ENCODE measurements around the gene ACTL10.

ACTL10 gene

GRCh38 chr20:33660685-33661058 is 6.1 kb upstream of the ACTL10 start:
- no peak overlapping the region for H3K27ac ChIP-seq
- TF ChIP-seq, protein P1, sequence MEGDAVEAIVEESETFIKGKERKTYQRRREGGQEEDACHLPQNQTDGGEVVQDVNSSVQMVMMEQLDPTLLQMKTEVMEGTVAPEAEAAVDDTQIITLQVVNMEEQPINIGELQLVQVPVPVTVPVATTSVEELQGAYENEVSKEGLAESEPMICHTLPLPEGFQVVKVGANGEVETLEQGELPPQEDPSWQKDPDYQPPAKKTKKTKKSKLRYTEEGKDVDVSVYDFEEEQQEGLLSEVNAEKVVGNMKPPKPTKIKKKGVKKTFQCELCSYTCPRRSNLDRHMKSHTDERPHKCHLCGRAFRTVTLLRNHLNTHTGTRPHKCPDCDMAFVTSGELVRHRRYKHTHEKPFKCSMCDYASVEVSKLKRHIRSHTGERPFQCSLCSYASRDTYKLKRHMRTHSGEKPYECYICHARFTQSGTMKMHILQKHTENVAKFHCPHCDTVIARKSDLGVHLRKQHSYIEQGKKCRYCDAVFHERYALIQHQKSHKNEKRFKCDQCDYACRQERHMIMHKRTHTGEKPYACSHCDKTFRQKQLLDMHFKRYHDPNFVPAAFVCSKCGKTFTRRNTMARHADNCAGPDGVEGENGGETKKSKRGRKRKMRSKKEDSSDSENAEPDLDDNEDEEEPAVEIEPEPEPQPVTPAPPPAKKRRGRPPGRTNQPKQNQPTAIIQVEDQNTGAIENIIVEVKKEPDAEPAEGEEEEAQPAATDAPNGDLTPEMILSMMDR (conservative IDR thresholded peaks at IDR 0.05) = no peak
- no peak for TF ChIP-seq ZFX (IDR thresholded peaks at IDR 0.05)

GRCh38 chr20:33662172-33662571 is 4.6 kb upstream of the ACTL10 start, which contains the start of gene C20orf144:
TSS of gene C20orf144 (plus strand) at chr20:33662327. CDS start at chr20:33662346, 19 bp downstream.
- peak within 1 kb of the TSS; percentile 97 for H3K27ac ChIP-seq

DNA sequence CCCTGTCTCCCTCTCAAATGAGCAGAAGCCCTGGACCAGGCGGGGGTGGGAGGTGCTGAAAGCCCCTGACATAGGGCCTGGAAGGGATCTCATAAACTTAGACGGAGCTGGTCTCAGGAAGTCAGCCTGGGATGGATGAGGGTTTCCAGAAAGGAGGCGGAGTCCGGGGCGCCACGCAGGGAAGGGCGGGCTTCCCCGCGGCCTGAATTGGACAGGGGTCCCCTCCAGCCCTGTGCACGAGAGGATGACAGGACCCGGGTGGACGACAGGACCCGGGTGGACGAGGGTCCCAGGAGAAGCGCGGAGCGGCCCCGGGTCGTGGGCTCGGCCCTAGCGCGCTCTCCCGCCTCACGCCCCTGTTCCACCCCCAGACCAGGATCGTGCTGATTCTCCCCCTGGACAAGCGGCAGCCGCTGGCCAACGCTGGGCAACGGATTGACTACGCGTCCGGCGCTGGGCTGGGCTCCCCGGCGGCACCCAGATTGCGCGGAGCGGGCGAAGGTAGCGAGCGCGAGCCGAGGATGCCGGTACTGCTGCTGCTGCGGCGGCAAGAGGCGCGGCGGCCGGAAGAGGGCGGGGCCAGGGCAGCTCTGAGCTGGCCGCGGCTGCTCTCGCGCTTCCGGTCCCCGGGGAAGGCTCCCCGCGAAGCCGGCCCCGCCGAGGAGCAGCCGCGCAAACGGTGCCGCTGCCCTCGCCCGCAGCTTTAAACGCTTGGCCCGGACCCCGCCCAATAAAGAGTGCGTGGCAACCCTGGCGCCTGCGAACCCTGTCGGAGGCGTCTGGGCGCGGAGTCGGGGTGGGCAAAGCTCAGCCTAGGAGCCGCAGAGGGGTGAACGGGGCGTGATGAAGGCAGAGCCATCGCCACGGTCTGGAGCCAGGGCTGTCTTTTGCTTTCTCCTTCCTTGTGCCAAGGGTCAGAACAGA is 3.3 kb upstream of the ACTL10 start:
- H3K27ac ChIP-seq = peak overlapping the region; percentile 97
- TF ChIP-seq, protein P1 (conservative IDR thresholded peaks at IDR 0.05) = no peak
- TF ChIP-seq ZFX (IDR thresholded peaks at IDR 0.05) = no peak; the same call in 1 of the 2 replicates

More at GRCh38 chr20:33662172-33662571, 4.6 kb upstream of the ACTL10 start, which contains the start of gene C20orf144:
- TF ChIP-seq, protein P1 (conservative IDR thresholded peaks at IDR 0.05) = no peak
- TF ChIP-seq ZFX (IDR thresholded peaks at IDR 0.05) = no peak

DNA sequence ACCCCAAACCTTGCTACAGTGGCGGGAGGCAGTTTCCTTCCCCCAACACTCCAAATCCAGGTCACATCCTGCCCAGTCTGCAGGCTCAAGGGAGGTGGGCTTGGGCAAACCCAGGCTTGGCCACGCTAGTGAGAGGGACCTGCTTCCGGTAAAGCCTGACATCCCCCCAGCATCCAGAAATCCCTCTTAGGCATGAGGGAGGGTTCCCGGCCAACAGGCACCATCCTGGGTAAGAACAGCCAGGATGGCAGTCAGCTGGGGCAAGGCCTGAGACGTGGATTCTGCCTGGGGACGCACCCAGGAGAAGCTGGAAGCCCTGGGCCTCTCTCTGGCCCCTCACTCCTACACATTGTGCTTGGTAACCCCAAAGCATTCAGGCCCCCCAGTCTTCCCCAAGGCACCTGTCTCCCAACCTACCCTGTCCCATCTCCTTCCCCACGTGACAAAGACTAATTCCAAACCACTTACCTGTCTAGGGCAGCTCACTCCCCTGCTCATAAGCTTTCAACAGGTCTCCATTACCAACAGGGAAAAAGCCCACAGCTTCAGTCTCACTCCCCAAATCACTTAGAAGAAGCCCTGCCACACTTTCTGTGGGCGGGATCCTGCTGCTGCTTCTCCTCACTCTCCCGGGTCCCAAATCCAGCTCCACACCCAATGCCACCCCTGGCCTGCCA is 2.5 kb upstream of the ACTL10 start:
- no peak for TF ChIP-seq ZFX (IDR thresholded peaks at IDR 0.05)
- TF ChIP-seq, protein P1 (conservative IDR thresholded peaks at IDR 0.05) = no peak

DNA sequence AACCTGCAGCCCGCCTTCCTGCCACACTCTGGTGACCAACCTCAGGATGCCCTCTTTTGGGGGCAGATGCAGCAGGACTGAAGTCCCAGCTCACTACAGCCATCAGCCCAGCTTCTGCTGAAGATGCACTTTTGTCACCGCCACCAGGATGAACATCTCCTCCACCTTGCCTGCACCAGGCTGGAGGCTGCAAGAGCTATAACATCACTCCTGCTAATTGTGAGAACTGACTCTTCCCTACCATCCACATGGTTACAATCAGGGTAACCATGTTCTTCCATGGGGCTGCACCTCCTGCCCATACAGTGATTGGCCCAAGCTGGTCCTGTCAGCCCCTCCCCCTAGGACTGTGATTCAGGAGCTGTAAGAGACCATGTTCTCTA is 2.0 kb upstream of the ACTL10 start:
- peak overlapping the region; percentile 97; the same call in 1 of the 2 replicates for H3K27ac ChIP-seq
- TF ChIP-seq ZFX (IDR thresholded peaks at IDR 0.05) = no peak
- TF ChIP-seq, protein P1 (conservative IDR thresholded peaks at IDR 0.05) = no peak

More for the DNA sequence above, 2.5 kb upstream of the ACTL10 start:
- H3K27ac ChIP-seq = peak overlapping the region; percentile 97

DNA sequence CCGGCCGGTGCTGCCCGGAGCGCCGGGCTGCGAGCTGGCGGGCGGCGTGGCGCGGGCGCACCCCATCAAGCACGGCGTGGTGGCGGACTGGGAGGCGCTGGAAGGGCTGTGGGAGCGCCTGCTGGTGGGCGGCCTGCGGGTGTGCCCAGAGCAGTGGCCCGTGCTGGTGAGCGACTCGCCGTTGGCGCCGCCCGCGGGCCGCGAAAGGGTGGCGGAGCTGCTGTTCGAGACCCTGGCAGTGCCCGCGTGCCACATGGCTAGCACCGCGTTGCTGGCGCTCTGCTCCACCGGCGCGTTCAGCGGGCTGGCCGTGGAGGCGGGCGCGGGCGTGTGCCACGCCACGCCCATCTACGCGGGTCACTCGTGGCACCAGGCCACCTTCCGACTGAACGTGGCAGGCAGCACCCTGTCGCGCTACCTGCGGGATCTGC is 517 bp downstream of the ACTL10 start:
- H3K27ac ChIP-seq = peak overlapping the region; percentile 97
- TF ChIP-seq, protein P1 (conservative IDR thresholded peaks at IDR 0.05) = no peak
- TF ChIP-seq ZFX (IDR thresholded peaks at IDR 0.05) = peak; percentile 71; the same call in 1 of the 2 replicates

Measured in C4-2B (cell line).